ENCODE measurements around the gene PIP4K2A. TPM values are rescaled to one million over a fixed set of nuclear protein-coding genes. Genes with fewer than 3 reads are reported as not detected.

Gene PIP4K2A
- total RNA-seq, 1 experiment from 2014 or later, result 21.4 TPM

DNA sequence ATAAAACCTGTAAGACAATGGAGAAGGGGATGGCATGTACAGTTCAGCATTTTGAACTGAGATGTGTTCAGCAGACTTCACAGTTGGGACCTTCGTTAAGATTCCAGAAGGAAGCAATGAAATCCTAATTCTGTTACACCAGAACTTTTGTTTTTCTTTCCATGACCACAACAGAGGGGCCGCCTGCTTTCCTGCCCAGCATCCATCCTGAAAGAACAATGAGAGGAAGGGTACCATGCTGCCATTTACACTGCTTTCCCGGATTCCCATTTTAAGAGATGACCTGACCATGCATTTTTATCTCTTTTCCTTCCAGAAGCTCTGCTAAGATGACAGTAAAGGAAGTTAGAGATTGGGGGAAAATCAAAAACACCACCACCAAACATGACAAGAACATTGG is 92.7 kb downstream of the PIP4K2A start:
- ChIA-PET CTCF (no interaction called here), POLR2A (ENCODE audit: unreplicated experiment) (no interaction called here)
- Histone ChIP-seq H4K20me1 (ENCODE audit: insufficient read depth) (no peaks in the 10 kb centered on the region), H3K27ac (no peak overlapping the region), H3K36me3 (ENCODE audit: low read depth) (no peaks in the 10 kb centered on the region), H3K4me1 (replicated peaks; ENCODE audit: insufficient read depth) (peaks cover 49% of the 10 kb centered on the region), H3K9me3 (ENCODE audit: insufficient read depth, low read depth) (no peaks in the 10 kb centered on the region), H3F3A (ENCODE audit: insufficient read depth, low read depth) (peaks cover 29% of the 10 kb centered on the region; the same call in 1 of the 2 replicates), H3K4me2 (no peak overlapping the region), H3K79me2 (ENCODE audit: low read depth) (peaks cover 47% of the 10 kb centered on the region), H3K4me3 (no peak overlapping the region), H3K9me2 (ENCODE audit: insufficient read depth) (no peaks in the 10 kb centered on the region), H2AFZ (no peak overlapping the region), H3K27me3 (ENCODE audit: insufficient read depth, low read depth) (no peaks in the 10 kb centered on the region)
- intact Hi-C loops (cut with micrococcal nuclease; ENCODE audit: unreplicated experiment), result loop anchor here (1.0 kb wide), 1 partner anchor 10 kb away; no protein-coding TSS in a partner anchor
- no TSS peak for BruUV-seq (replicated peaks)
- TF ChIP-seq EZH2 (IDR thresholded peaks at IDR 0.05; ENCODE audit: low read depth), result no peak
- TF ChIP-seq, protein P1, sequence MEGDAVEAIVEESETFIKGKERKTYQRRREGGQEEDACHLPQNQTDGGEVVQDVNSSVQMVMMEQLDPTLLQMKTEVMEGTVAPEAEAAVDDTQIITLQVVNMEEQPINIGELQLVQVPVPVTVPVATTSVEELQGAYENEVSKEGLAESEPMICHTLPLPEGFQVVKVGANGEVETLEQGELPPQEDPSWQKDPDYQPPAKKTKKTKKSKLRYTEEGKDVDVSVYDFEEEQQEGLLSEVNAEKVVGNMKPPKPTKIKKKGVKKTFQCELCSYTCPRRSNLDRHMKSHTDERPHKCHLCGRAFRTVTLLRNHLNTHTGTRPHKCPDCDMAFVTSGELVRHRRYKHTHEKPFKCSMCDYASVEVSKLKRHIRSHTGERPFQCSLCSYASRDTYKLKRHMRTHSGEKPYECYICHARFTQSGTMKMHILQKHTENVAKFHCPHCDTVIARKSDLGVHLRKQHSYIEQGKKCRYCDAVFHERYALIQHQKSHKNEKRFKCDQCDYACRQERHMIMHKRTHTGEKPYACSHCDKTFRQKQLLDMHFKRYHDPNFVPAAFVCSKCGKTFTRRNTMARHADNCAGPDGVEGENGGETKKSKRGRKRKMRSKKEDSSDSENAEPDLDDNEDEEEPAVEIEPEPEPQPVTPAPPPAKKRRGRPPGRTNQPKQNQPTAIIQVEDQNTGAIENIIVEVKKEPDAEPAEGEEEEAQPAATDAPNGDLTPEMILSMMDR (conservative IDR thresholded peaks at IDR 0.05), result no peak
- DNase-seq, result no peak

DNA sequence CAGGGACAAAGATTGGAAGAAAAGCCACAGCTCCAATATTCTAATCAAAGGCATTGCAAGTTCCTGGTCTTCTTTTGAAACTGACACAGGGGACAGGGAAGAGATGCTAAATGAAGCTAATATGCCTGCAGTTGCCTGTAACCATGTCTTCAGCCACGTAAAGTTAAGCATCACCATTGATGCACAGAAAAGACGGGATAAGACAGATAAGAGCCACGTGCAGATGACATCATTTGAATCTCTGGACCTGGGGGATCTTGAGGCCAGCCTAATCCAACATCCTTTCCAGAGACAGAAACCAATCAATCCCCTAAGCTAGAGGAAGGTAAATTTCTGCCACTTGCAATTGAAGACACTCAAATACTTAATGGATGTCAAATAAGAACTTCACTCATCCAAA is 93.4 kb downstream of the PIP4K2A start:
- intact Hi-C loops (cut with micrococcal nuclease; ENCODE audit: unreplicated experiment), result loop anchor here (1.0 kb wide), 1 partner anchor 10 kb away; no protein-coding TSS in a partner anchor
- Histone ChIP-seq H3K27ac (peak overlapping the region; percentile 66), H2AFZ (no peak overlapping the region), H3K36me3 (ENCODE audit: low read depth) (no peaks in the 10 kb centered on the region), H3K9me3 (ENCODE audit: insufficient read depth, low read depth) (no peaks in the 10 kb centered on the region), H3K4me2 (peak overlapping the region; percentile 35; the same call in 1 of the 2 replicates), H3K9me2 (ENCODE audit: insufficient read depth) (no peaks in the 10 kb centered on the region), H4K20me1 (ENCODE audit: insufficient read depth) (no peaks in the 10 kb centered on the region), H3K27me3 (ENCODE audit: insufficient read depth, low read depth) (no peaks in the 10 kb centered on the region), H3K79me2 (ENCODE audit: low read depth) (peaks cover 40% of the 10 kb centered on the region), H3K4me1 (replicated peaks; ENCODE audit: insufficient read depth) (peaks cover 49% of the 10 kb centered on the region), H3F3A (ENCODE audit: insufficient read depth, low read depth) (peaks cover 29% of the 10 kb centered on the region; the same call in 1 of the 2 replicates), H3K4me3 (no peak overlapping the region)
- ChIA-PET POLR2A (ENCODE audit: unreplicated experiment) (interaction anchor here (0.6 to 0.7 kb wide), 2 partner anchors 281 to 301 kb away, joined by 4 read pairs; no protein-coding TSS in a partner anchor), CTCF (interaction anchor here (1.1 kb wide), 1 partner anchor 10 kb away, joined by 3 read pairs; no protein-coding TSS in a partner anchor)
- BruUV-seq (replicated peaks), result no TSS peak
- DNase-seq, result no peak
- TF ChIP-seq, protein P1 (conservative IDR thresholded peaks at IDR 0.05), result no peak
- TF ChIP-seq EZH2 (IDR thresholded peaks at IDR 0.05; ENCODE audit: low read depth), result no peak

DNA sequence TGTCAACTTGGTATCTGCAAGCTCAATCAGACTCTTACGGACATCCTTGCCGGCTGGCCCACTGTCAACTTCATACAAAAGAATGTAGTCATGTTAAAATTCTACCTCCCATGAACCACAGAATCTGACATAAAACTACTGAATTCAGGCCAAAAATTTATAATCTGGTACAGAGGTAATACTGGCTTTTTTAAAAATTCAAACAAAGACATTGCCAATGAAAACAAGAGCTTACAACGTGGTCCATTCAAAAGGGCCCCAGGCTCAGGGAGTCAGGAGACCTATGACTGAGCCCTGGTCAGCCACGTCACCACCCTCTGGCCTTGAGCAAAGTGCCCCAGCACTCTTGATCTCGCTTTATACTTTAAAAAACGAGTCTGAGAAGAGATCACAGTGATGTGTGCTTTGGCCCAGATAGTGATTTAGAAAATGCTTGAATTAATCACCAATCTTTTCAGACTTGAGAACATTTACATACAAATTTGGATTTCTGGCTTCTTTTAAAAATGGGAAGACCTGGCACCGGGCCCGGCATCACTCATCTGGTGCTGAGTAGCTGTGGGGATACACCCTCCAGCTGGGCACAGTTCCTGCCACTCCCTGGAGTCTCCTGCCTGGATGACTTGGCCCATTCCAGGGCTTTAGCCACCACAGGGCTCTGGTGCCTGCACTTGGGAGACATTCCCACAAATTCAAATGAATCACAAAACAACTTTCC is 94.1 kb downstream of the PIP4K2A start:
- Histone ChIP-seq H2AFZ (no peak overlapping the region), H3K4me1 (replicated peaks; ENCODE audit: insufficient read depth) (peaks cover 49% of the 10 kb centered on the region), H3K27me3 (ENCODE audit: insufficient read depth, low read depth) (no peaks in the 10 kb centered on the region), H3K36me3 (ENCODE audit: low read depth) (no peaks in the 10 kb centered on the region), H3K9me2 (ENCODE audit: insufficient read depth) (no peaks in the 10 kb centered on the region), H4K20me1 (ENCODE audit: insufficient read depth) (no peaks in the 10 kb centered on the region), H3K4me3 (no peak overlapping the region), H3F3A (ENCODE audit: insufficient read depth, low read depth) (peaks cover 29% of the 10 kb centered on the region; the same call in 1 of the 2 replicates), H3K9me3 (ENCODE audit: insufficient read depth, low read depth) (no peaks in the 10 kb centered on the region), H3K4me2 (peak overlapping the region; percentile 35; the same call in 1 of the 2 replicates), H3K27ac (peak overlapping the region; percentile 66), H3K79me2 (ENCODE audit: low read depth) (peaks cover 36% of the 10 kb centered on the region)
- intact Hi-C loops (cut with micrococcal nuclease; ENCODE audit: unreplicated experiment), result no loop called here
- DNase-seq, result peak; percentile 61 to 62
- CTCF ChIA-PET, result interaction anchor here (1.1 kb wide), 1 partner anchor 9 kb away, joined by 3 read pairs; no protein-coding TSS in a partner anchor
- TF ChIP-seq EZH2 (IDR thresholded peaks at IDR 0.05; ENCODE audit: low read depth), result no peak
- TF ChIP-seq, protein P1 (conservative IDR thresholded peaks at IDR 0.05), result no peak
- no TSS peak for BruUV-seq (replicated peaks)
- POLR2A ChIA-PET (ENCODE audit: unreplicated experiment), result interaction anchor here (0.6 to 0.7 kb wide), 2 partner anchors 280 to 302 kb away, joined by 4 read pairs; no protein-coding TSS in a partner anchor
